ELR (cell line): ENCODE measurements around the gene SDF2L1.
"Not testable (repeated sequence)": the region's sequence is repeated elsewhere in the genome, so short reads cannot be mapped to it uniquely, and the experiment has no call there.

Experiments
- DNase-seq: peaks from one replicate; pipeline ENCODE4 v3.0.0-alpha.2; 2015; ENCODE audit warnings: low read depth

Gene SDF2L1

GRCh38 chr22:21636629-21637218 is 5.4 kb upstream of the SDF2L1 start:
- no peak for DNase-seq

DNA sequence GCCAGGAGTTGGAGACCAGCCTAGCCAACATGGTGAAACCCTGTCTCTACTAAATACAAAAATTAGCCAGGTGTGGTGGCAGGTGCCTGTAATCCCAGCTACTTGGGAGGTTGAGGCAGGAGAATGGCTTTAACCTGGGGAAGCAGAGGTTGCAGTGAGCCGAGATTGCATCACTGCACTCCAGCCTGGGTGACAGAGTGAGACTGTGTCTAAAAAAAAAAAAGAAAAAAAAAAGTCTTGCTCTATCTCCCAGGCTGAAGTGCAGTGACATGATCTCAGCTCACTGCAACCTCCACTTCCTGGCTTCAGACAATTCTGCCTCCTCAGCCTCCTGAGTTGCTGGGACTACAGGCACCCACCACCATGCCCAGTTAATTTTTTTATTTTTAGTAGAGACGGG is 4.7 kb upstream of the SDF2L1 start:
- not testable (repeated sequence) for DNase-seq

- DNase-seq, result no peak
These were observed 2.7 kb upstream of the SDF2L1 start for GRCh38 chr22:21639359-21639758.

- no peak for DNase-seq
These were observed 1.3 kb upstream of the SDF2L1 start for GRCh38 chr22:21640810-21641209.

- peak; percentile 72 for DNase-seq
These were observed 699 bp upstream of the SDF2L1 start for GRCh38 chr22:21641417-21641788.

DNA sequence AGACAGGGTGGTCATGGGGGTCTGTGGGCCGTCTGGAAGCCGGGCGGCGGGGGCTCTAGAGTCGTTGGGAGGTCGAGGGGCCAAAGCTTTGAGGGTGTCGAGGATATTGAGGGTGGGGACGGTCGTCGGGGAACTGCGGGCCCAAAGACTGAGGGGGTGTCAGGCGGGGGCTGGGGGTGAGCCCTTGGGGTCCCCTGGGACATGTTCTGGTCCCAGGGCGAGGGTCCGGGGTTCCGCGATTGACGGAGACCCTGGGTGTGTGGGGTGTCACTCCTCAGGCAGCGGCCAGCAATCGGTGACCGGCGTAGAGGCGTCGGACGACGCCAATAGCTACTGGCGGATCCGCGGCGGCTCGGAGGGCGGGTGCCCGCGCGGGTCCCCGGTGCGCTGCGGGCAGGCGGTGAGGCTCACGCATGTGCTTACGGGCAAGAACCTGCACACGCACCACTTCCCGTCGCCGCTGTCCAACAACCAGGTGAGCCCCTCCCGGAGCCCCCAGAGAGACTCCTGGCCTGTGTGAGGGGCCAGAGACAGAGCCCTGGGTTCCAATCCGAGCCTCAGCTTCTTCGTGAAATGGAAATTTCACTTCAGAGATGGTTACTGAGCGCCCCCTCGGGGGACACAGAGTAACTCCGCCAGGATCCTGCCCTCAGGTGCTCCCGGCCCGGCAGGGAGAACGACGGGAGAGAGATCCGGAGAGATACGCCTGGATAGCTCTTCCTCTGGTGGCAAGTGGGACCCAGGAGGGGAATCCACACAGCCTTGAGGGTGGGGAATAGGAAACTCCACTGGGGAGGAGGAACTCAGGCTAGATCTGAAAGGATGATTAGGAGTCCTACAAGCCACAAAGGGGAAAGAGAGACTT is 714 bp downstream of the SDF2L1 start:
- peak; percentile 80 for DNase-seq

- no peak for DNase-seq
These were observed 1.6 kb downstream of the SDF2L1 start for GRCh38 chr22:21643533-21644357.

DNA sequence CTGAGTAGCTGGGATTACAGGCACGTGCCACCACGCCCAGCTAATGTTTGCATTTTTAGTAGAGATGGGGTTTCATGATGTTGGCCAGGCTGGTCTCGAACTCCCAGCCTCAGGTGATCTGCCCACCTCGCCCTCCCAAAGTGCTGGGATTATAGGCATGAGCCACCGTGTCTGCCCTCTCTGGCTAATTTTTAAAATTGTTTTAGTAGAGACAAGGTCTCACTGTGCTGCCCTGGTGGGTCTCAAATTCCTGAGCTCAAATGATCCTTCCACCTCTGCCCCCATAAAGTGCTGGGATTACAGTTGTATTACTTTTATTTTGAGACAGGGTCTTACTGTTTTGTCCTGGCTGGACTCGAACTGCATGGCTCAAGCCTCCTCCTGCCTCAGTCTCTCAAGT is 3.4 kb downstream of the SDF2L1 start:
- not testable (repeated sequence) for DNase-seq

DNA sequence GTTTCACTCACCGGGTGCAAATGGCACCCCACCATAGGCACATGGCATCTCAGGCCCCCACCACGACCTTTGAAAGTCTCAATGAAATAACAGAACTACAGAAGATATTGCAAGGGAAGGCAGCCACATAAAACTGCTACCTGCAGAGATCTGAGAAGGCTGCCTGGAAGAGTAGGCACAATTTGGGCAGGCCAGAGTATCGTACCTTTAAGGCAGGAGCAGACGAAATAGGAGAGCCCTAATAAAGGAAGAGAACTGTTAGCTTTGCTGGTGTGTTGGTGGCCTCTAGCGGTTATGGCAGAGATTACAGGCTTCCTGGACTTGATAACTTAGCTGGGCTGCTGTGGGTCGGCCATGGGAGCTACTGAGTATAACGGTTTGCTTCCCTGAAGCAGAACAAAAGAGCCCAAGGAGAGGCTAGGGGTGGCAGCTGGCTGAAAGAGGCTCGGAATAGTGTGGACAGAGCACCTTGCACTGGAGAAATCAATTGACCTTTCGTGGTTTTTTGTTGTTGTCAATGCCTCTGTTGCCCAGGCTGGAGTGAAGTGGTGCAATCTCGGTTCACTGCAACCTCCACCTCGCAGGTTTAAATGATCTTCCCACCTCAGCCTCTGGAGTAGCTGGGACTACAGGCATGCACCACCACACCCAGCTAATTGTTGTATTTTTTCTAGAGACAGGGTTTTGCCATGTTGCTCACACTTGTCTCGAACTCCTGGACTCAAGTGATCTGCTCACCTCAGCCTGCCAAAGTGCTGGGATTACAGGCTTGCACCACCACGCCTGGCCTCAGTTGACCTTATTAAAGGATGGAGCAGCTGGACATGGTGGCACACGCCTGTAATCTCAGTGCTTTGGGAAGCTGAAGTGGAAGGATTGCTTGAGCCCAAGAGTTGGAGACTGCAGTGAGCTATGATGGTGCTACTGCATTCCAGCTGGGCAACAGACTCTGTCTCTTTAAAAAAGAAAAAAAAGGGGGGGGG is 4.8 kb downstream of the SDF2L1 start:
- DNase-seq, result peak; percentile 84

DNA sequence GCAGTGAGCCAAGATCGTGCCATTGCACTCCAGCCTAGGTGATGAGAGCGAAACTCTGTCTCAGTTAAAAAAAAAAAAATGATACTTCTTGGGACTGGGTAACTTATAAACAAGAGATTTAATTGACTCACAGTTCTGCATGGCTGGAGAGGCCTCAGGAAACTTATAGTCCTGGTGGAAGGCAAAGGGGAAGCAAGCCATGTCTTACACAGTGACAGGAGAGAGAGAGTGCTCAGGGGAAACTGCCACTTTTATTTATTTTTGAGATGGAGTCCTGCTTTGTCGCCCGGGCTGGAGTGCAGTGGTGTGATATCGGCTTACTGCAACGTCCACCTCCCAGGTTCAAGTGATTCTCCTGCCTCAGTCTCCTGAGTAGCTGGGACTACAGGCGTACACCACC is 8.2 kb downstream of the SDF2L1 start:
- no peak for DNase-seq

DNA sequence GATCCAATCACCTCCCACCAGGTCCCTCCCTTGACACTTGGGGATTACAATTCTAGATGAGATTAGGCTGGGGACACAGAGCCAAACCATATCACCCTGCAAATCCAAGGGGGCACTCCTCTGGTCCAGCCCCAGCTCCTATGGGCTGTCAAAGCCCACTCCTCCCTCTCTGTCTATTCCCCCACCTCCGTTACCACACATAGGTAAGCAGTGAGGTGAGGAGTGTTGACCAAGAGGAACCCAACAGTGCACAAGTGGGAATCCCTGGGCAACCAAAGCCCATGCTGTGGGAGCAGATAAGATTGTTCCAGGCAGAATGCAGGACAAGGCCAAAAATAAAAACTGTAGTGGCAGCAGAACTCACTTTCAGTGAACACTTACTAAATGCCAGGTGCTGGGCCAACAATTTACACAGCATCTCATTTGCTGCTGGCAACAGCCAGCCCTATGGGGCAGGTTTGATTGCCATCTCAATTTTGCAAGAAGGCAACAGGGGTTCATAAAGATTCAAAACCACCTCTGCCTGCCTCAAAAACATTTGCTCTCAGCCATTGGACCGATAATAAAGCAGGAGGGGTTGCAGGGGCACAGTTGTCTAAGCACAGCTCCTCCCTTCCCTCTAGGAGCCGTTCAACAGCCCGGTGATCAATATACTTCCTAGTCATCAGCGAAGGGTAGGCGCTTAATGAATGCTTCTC is 8.9 kb downstream of the SDF2L1 start:
- DNase-seq, result no peak

DNA sequence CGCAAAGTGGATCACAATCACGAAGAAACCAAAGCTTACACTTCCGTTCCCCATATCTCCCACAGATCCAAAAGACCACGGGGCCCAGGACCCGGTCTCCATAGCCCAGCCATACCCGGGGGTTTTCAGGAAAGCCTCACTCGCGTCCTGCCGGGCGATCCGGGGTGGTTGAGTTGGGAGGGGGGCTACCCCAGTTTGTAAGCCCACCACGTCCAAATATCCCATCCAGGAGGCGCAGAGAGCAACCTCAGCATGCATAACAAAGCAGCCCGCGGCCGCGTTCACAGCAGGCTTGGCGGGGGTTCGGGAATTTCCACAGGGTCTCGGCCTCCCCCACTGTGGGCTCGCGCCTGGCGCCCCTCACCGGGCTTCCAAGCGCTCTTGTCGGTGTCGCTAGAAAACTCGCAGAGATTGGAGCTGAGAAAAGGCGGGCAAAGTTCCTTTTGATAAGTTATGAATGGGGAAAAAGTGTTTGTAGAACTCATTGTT is 9.5 kb downstream of the SDF2L1 start:
- DNase-seq, result peak; percentile 27

- peak; percentile 92 for DNase-seq
These were observed 10.0 kb downstream of the SDF2L1 start for GRCh38 chr22:21652010-21652546.

DNA sequence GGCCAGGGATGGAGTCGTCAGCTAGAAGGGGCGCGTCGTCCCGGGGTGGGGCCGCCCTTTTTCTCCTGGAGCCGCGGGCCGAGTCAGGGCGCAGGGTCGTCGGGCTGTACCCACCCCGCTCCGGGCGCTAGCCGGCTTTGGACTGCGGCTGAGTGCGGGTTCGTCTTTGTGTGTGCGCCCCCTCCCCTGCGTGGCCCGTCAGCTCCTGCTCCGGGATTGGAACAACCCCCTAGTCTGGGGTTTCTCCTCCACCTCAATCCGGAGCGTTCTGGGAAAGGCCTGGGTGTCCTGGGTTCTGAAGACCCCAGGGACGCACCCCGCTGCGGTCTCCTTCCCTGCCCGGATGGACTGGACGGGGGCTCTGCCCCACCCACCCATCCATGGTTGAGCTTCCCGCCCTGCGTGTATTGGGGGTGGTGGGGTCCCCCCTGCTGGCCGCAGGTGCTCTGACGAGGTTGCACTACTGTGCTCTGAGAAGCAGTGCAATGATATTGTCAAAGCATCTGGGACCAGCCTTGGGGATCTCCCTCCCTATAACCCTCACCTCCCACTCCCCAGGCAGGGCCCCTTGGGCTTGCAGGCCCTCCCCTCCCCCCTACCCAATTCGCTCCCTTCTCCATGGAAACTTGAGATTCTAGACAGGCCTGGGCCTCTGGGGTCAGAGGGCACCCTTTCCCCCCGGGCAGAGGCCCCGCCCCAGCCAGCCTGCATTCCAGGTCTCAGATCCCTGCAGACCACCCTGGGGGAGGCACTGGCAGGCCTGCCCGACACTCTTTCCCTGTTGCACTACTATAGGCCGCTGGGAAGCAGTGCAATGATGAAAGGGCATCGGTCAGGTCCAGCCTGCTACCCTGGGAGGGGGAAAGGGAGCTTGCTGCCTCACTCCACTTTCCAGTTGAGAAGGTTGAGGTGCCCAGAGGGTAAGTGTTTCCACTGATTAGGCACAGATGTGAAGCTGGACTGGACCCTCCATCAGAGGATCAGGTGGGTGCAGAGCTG is 10.7 kb downstream of the SDF2L1 start:
- DNase-seq, result no peak

DNA sequence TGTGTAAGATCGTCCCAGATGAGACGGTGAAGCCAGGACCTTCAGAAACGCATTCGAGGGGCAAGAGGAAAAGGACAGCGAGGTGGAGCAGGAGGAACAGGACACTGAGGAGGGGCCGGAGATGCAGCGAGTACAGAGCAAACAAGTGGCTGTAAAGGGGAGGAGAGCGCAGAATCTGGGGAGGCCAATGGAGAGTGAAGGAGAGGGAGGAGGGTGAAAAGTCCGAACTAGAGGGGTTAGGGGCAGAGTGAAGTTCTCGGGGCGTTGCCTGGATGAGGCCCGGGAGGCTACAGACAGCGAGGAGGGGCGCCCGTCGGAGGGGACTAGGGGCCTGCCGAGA is 14.9 kb downstream of the SDF2L1 start:
- DNase-seq, result no peak

GRCh38 chr22:21657360-21658032 is 15.4 kb downstream of the SDF2L1 start:
- DNase-seq, result peak; percentile 59

GRCh38 chr22:21659864-21660525 is 17.9 kb downstream of the SDF2L1 start:
- no peak for DNase-seq

GRCh38 chr22:21660904-21661303 is 18.8 kb downstream of the SDF2L1 start:
- DNase-seq, result no peak
